Stomach (tissue), 9 donors: ENCODE results near the gene NKAIN2. TPM values are rescaled to one million over a fixed set of nuclear protein-coding genes. Genes with fewer than 3 reads are reported as not detected.
"Not testable (repeated sequence)": the region's sequence is repeated elsewhere in the genome, so short reads cannot be mapped to it uniquely, and the experiment has no call there.

Experiments
- DNase-seq, 2 donors: peaks; one replicate each; pipeline versions ENCODE4 v3.0.0 to v3.0.0-alpha.2; 2013 to 2019
- H3K27ac ChIP-seq, 5 donors: fragments of 200-600 bp in 4 of 5; sonication (generic) in 4 of 5; one replicate each; pipeline ENCODE4 v1.5.1; 2013 to 2019; ENCODE audit warnings: mild to moderate bottlenecking in 1 of 5, moderate library complexity in 1 of 5
- H3K27me3 ChIP-seq, 3 donors: fragments of 200-600 bp; sonication (generic); one replicate each; pipeline ENCODE4 v1.5.1; 2017 to 2019; ENCODE audit warnings: mixed run types in 1 of 3
- H3K36me3 ChIP-seq, 4 donors: fragments of 200-600 bp; sonication (generic); 1 replicate in 3 of 4; 2 replicates in 1 of 4; pipeline ENCODE4 v1.5.1; 2016 to 2019
- H3K4me1 ChIP-seq, 4 donors: fragments of 200-600 bp; sonication (generic); one replicate each; pipeline ENCODE4 v1.5.1; 2016 to 2019
- H3K4me3 ChIP-seq, 4 donors: fragments of 200-600 bp; sonication (generic) in 3 of 4; one replicate each; pipeline ENCODE4 v1.5.1; 2016 to 2019; ENCODE audit warnings: mild to moderate bottlenecking in 1 of 4
- H3K9me3 ChIP-seq, 4 donors: fragments of 200-600 bp; sonication (generic); one replicate each; pipeline ENCODE4 v1.5.1; 2016 to 2019
- CTCF ChIP-seq, 7 experiments: fragments of 450-650 bp in 4 of 7; fragments of 200-600 bp in 3 of 7; sonication (generic) in 3 of 7; IDR thresholded peaks; one replicate each; pipeline ENCODE4 v1.5.1; 2016 to 2019; ENCODE audit warnings: antibody characterized with exemption in 7 of 7, control low read depth in 2 of 7, mild to moderate bottlenecking in 1 of 7
- EP300 ChIP-seq: sonication (generic); formaldehyde crosslinking; IDR thresholded peaks from one replicate; pipeline ENCODE4 v1.6.1; 2017; ENCODE audit warnings: antibody characterized with exemption
- POLR2A ChIP-seq, 4 donors: fragments of 450-650 bp; IDR thresholded peaks; one replicate each; pipeline ENCODE4 v1.6.1; 2016; ENCODE audit warnings: antibody characterized with exemption in 4 of 4, control low read depth in 2 of 4, mild to moderate bottlenecking in 1 of 4, moderate library complexity in 1 of 4
- POLR2AphosphoS5 ChIP-seq, 3 donors: sonication (generic); formaldehyde crosslinking; IDR thresholded peaks; one replicate each; pipeline ENCODE4 v1.6.1; 2016; ENCODE audit warnings: antibody characterized with exemption in 3 of 3
- WGBS, 5 donors: extraction: QIAGEN DNeasy Blood & Tissue Kit in 3 of 5; methylation state at CpG; one replicate each; pipeline versions ENCODE4 v1.1.5 to v1.1.7; 2013 to 2018; 5-methylcytosine and 5-hydroxymethylcytosine counted together
- intact Hi-C: fragments of 100-400 bp; cut with DNase I; formaldehyde crosslinking; loops from one replicate; pipeline ENCODE4 v1.15.1; 2023; ENCODE audit warnings: low total_unique reads
- polyA plus RNA-seq, 3 donors: library from polyadenylated mRNA; stranded (reverse); fragments of 200-250 nt; gene quantifications; one replicate each; pipeline ENCODE4 v1.2.3, GENCODE V29; 2013
- total RNA-seq, 5 donors: library from RNA; depleted of rRNA; stranded (reverse); fragments of >200 nt; gene quantifications; one replicate each; pipeline versions ENCODE4 v1.1.0 to v1.2.3, GENCODE V29; 2014 to 2016
- donor health status: healthy with polysubstance abuse.
- donor health status: Bipolar disorder and iron deficiency.
- donor health status: healthy.

Gene NKAIN2
- total and polyA plus RNA-seq, 8 donors, result 0.13 to 9.6 (median 1.5) TPM; not detected in 5

DNA sequence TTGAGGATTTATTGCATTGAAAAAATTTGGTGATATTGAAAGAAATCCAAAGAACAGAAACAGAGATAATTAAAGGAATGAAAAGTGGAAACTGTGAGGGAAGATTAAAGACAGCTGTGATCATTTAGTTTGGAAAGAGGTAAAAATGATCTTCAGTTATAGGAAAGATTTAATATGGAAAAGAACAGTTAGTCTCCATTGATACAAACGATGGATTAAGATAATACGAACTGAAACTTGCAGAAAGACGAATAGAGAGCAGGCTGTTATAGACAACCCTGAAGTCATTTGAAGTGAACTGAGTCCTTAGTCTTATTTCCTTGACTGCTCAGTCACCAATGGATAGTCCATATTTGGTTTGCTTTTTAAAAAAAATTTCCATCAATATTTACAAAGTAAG, 360.0 kb downstream of the NKAIN2 start:
- no peaks in the 10 kb centered on the region for H3K27me3 ChIP-seq
- H3K4me3 ChIP-seq, result no peak overlapping the region
- no peaks in the 10 kb centered on the region for H3K36me3 ChIP-seq
- intact Hi-C loops, result no loop called here
- 81 to 86% (median 83%) methylated on average over 3 of the region's 3 CpGs for WGBS, 5 donors
- no peak for DNase-seq
- H3K27ac ChIP-seq, result no peak overlapping the region
- TF ChIP-seq POLR2AphosphoS5 (IDR thresholded peaks at IDR 0.05), result no peak
- no peak for TF ChIP-seq CTCF (IDR thresholded peaks at IDR 0.05)
- no peaks in the 10 kb centered on the region for H3K4me1 ChIP-seq
- no peaks in the 10 kb centered on the region for H3K9me3 ChIP-seq

DNA sequence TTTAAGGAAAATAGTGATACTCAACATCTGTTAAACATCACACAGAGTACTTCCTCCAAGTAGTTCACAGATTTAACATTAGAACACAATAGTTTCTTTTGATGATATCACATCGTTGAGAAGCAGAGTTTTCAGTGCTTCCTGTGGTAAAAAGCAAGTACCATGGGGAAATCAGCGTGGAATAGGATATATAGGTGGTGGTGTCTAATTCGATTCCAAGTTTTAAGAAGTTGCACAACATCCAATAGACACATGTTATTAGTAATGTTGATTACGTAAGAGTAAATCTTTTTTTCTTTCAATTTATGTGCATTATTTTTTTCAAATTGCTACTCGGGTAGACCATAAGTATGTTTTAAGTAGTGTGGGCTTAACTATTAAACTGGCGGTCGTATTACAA, 360.7 kb downstream of the NKAIN2 start:
- WGBS, 5 donors, result 77 to 87% (median 82%) methylated on average over 7 of the region's 7 CpGs
- DNase-seq, result no peak
- Histone ChIP-seq H3K4me3 (no peak overlapping the region), H3K36me3 (no peaks in the 10 kb centered on the region), H3K27me3 (no peaks in the 10 kb centered on the region), H3K27ac (no peak overlapping the region), H3K9me3 (no peaks in the 10 kb centered on the region), H3K4me1 (no peaks in the 10 kb centered on the region)
- intact Hi-C loops, result no loop called here
- TF ChIP-seq EP300 (no peak), POLR2A (IDR thresholded peaks at IDR 0.05) (no peak), CTCF (IDR thresholded peaks at IDR 0.05) (no peak), POLR2AphosphoS5 (IDR thresholded peaks at IDR 0.05) (no peak)

DNA sequence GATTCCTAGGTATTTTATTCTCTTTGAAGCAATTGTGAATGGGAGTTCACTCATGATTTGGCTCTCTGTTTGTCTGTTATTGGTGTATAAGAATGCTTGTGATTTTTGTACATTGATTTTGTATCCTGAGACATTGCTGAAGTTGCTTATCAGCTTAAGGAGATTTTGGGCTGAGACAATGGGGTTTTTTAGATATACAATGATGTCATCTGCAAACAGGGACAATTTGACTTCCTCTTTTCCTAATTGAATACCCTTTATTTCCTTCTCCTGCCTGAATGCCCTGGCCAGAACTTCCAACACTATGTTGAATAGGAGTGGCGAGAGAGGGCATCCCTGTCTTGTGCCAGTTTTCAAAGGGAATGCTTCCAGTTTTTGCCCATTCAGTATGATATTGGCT, 363.6 kb downstream of the NKAIN2 start:
- H3K27ac ChIP-seq, H3K27me3 ChIP-seq, H3K4me1 ChIP-seq, H3K9me3 ChIP-seq, intact Hi-C loops, H3K36me3 ChIP-seq, H3K4me3 ChIP-seq, DNase-seq: not testable (repeated sequence)
- WGBS, 5 donors, result 64 to 100% (median 87%) methylated on average over 1 of the region's 1 CpG

- H3K36me3 ChIP-seq, result no peaks in the 10 kb centered on the region
- H3K4me1 ChIP-seq, result no peaks in the 10 kb centered on the region
- H3K27me3 ChIP-seq, result no peaks in the 10 kb centered on the region
- WGBS, 5 donors, result 53 to 62% (median 56%) methylated on average over 2 of the region's 2 CpGs
- TF ChIP-seq POLR2A (IDR thresholded peaks at IDR 0.05) (no peak), CTCF (IDR thresholded peaks at IDR 0.05) (no peak), POLR2AphosphoS5 (IDR thresholded peaks at IDR 0.05) (no peak), EP300 (no peak)
- intact Hi-C loops, result no loop called here
- DNase-seq, result no peak
- H3K27ac ChIP-seq, result no peak overlapping the region
- peaks cover 0 to 8% (median 0%) of the 10 kb centered on the region in 4 donors for H3K9me3 ChIP-seq
- H3K4me3 ChIP-seq, result no peak overlapping the region
Observed at GRCh38 chr6:124190256-124190655, 386.6 kb downstream of the NKAIN2 start.

GRCh38 chr6:124193132-124193531, 389.5 kb downstream of the NKAIN2 start:
- no peaks in the 10 kb centered on the region for H3K27me3 ChIP-seq
- no peaks in the 10 kb centered on the region for H3K36me3 ChIP-seq
- H3K9me3 ChIP-seq, result peaks cover 0 to 8% (median 0%) of the 10 kb centered on the region in 4 donors
- intact Hi-C loops, result no loop called here
- no peaks in the 10 kb centered on the region for H3K4me1 ChIP-seq
- no peak overlapping the region for H3K4me3 ChIP-seq
- no peak overlapping the region for H3K27ac ChIP-seq
- DNase-seq, result no peak
- 92 to 100% (median 93%) methylated on average over 3 to 8 of the region's 8 CpGs for WGBS, 5 donors
- TF ChIP-seq EP300 (no peak), CTCF (IDR thresholded peaks at IDR 0.05) (no peak), POLR2AphosphoS5 (IDR thresholded peaks at IDR 0.05) (no peak), POLR2A (IDR thresholded peaks at IDR 0.05) (no peak)
